HCT116 (cell line): ENCODE measurements around the gene GGT5. TPM values are rescaled to one million over a fixed set of nuclear protein-coding genes. Genes with fewer than 3 reads are reported as not detected.
"Not testable (repeated sequence)": the region's sequence is repeated elsewhere in the genome, so short reads cannot be mapped to it uniquely, and the experiment has no call there.

Experiments
- ATAC-seq: fragments of 200-7000 bp; cut with Tn5 transposase; 2 replicates; pipeline ENCODE4 v1.9.1; 2020; ENCODE audit warnings: mild to moderate bottlenecking, moderate library complexity
- BruUV-seq: library from RNA; stranded (reverse); fragments of 400-500 nt; replicated peaks from 2 replicates; lab custom pipeline; 2021; lab: Mats Ljungman, UMichigan
- CTCF ChIA-PET: fragments of 300-600 bp; sonication (Branson Sonifier 250); formaldehyde crosslinking; loops from one replicate; lab custom pipeline; 2021; ENCODE audit warnings: antibody characterized with exemption; lab: Charles Lee
- POLR2A ChIA-PET: fragments of 300-600, 350-600 bp; sonication (Branson Sonifier 250); formaldehyde crosslinking; loops from one replicate; lab custom pipeline; 2021; ENCODE audit warnings: antibody characterized with exemption; lab: Charles Lee
- RAD21 ChIA-PET, 2 experiments: fragments of 300-600 bp; sonication (Branson Sonifier 250); formaldehyde crosslinking; loops; one replicate each; lab custom pipeline; 2023; ENCODE audit warnings: low total read pairs in 2 of 2; ENCODE audit not compliant: uncharacterized antibody in 2 of 2, unreplicated experiment in 2 of 2, low non-redundant PET in 1 of 2; lab: Charles Lee
- DNase-seq: peaks from one replicate; pipeline ENCODE4 v3.0.0-alpha.2; 2010; ENCODE audit warnings: low read depth, low spot score
- H2AFZ ChIP-seq: fragments of 200-600 bp; shearing (Covaris generic), sonication (generic); 2 replicates; pipeline ENCODE4 v1.6.1; 2017; ENCODE audit warnings: low read depth, mixed run types, mixed read lengths, antibody characterized with exemption, low read length; ENCODE audit not compliant: poor library complexity, severe bottlenecking
- H3K27ac ChIP-seq: 2 replicates; pipeline ENCODE4 v1.5.1; 2012; ENCODE audit warnings: low read depth, low read length
- H3K27me3 ChIP-seq: fragments of 200-600 bp; sonication (generic); 2 replicates; pipeline ENCODE4 v1.6.1; 2016; ENCODE audit warnings: mixed run types, low read length, mixed read lengths; ENCODE audit not compliant: insufficient read depth
- H3K36me3 ChIP-seq, 2 experiments: fragments of 200-500 bp in 1 of 2; fragments of 200-600 bp in 1 of 2; sonication (Bioruptor generic) in 1 of 2; sonication (generic) in 1 of 2; 2 replicates each; pipeline versions ENCODE4 v1.5.1 to v1.6.1; 2014 to 2016; ENCODE audit warnings: low read length in 2 of 2, inconsistent platforms in 1 of 2, mixed read lengths in 1 of 2, mixed run types in 1 of 2; ENCODE audit not compliant: insufficient read depth in 2 of 2, control insufficient read depth in 1 of 2
- H3K4me1 ChIP-seq, 2 experiments: fragments of 200-600 bp in 1 of 2; sonication (generic) in 1 of 2; 2 replicates each; pipeline versions ENCODE4 v1.5.1 to v1.6.1; 2012 to 2017; ENCODE audit warnings: low read length in 2 of 2, inconsistent platforms in 1 of 2, mild to moderate bottlenecking in 1 of 2, mixed read lengths in 1 of 2, mixed run types in 1 of 2, moderate library complexity in 1 of 2; ENCODE audit not compliant: insufficient read depth in 2 of 2, control insufficient read depth in 1 of 2
- H3K4me2 ChIP-seq: fragments of 200-600 bp; sonication (generic); 2 replicates; pipeline ENCODE4 v1.6.1; 2017; ENCODE audit warnings: mixed run types, low read length, mixed read lengths
- H3K4me3 ChIP-seq, 2 experiments: fragments of 200-600 bp in 1 of 2; sonication (generic) in 1 of 2; replicated peaks in 1 of 2; 2 replicates each; pipeline ENCODE4 v1.5.1; 2011 to 2016; ENCODE audit warnings: low read length in 2 of 2, control low read depth in 1 of 2, low read depth in 1 of 2, mild to moderate bottlenecking in 1 of 2, mixed read lengths in 1 of 2, mixed run types in 1 of 2
- H3K79me2 ChIP-seq: fragments of 200-600 bp; sonication (generic); 2 replicates; pipeline ENCODE4 v1.6.1; 2017; ENCODE audit warnings: mild to moderate bottlenecking, mixed run types, low read length, moderate library complexity, mixed read lengths; ENCODE audit not compliant: insufficient read depth
- H3K9ac ChIP-seq: fragments of 200-600 bp; sonication (generic); 2 replicates; pipeline ENCODE4 v1.6.1; 2016; ENCODE audit warnings: low read length, mixed read lengths
- H3K9me2 ChIP-seq: fragments of 200-600 bp; sonication (generic), shearing (Covaris generic); 2 replicates; pipeline ENCODE4 v1.6.1; 2017; ENCODE audit warnings: mixed run types, mild to moderate bottlenecking, moderate library complexity; ENCODE audit not compliant: insufficient read depth
- H3K9me3 ChIP-seq, 2 experiments: fragments of 200-500 bp in 1 of 2; fragments of 200-600 bp in 1 of 2; sonication (Bioruptor generic) in 1 of 2; sonication (generic) in 1 of 2; 2 replicates each; pipeline ENCODE4 v1.6.1; 2014 to 2017; ENCODE audit warnings: low read length in 2 of 2, mixed read lengths in 2 of 2, inconsistent platforms in 1 of 2, low read depth in 1 of 2, mild to moderate bottlenecking in 1 of 2, mixed run types in 1 of 2, moderate library complexity in 1 of 2; ENCODE audit not compliant: control insufficient read depth in 1 of 2, insufficient read depth in 1 of 2
- H4K20me1 ChIP-seq: fragments of 200-600 bp; sonication (generic), shearing (Covaris generic); 2 replicates; pipeline ENCODE4 v1.6.1; 2017; ENCODE audit warnings: mixed run types, mild to moderate bottlenecking, moderate library complexity; ENCODE audit not compliant: insufficient read depth
- ATF3 ChIP-seq: IDR thresholded peaks from 2 replicates; pipeline ENCODE4 v1.6.1; 2012
- CBX3 ChIP-seq: IDR thresholded peaks from 2 replicates; pipeline ENCODE4 v1.6.1; 2012; ENCODE audit warnings: low read depth
- CEBPB ChIP-seq: IDR thresholded peaks from 2 replicates; pipeline ENCODE4 v1.6.1; 2012; ENCODE audit warnings: low read depth
- CTCF ChIP-seq, 3 experiments: fragments of 200-600 bp in 1 of 3; sonication (generic) in 1 of 3; IDR thresholded peaks in 2 of 3; conservative IDR thresholded peaks in 1 of 3; 2 replicates each; pipeline ENCODE4 v1.5.1; 2012 to 2017; ENCODE audit warnings: low read depth in 2 of 3, low read length in 2 of 3, antibody characterized with exemption in 1 of 3, borderline replicate concordance in 1 of 3, control low read depth in 1 of 3, mild to moderate bottlenecking in 1 of 3, mixed read lengths in 1 of 3, mixed run types in 1 of 3, moderate library complexity in 1 of 3; ENCODE audit not compliant: insufficient read depth in 1 of 3
- EGR1 ChIP-seq: IDR thresholded peaks from 2 replicates; pipeline ENCODE4 v1.6.1; 2012; ENCODE audit warnings: low read depth
- EZH2phosphoT487 ChIP-seq: fragments of 200-600 bp; IDR thresholded peaks from 2 replicates; pipeline ENCODE4 v1.6.1; 2018; ENCODE audit warnings: antibody characterized with exemption, borderline replicate concordance
- MAX ChIP-seq: IDR thresholded peaks from 2 replicates; pipeline ENCODE4 v1.6.1; 2012
- POLR2A ChIP-seq: IDR thresholded peaks from 2 replicates; pipeline ENCODE4 v1.7.0; 2011; ENCODE audit warnings: borderline replicate concordance; ENCODE audit not compliant: insufficient read depth, insufficient read length; ENCODE audit errors: extremely low read depth
- POLR2AphosphoS5 ChIP-seq: IDR thresholded peaks from 2 replicates; pipeline ENCODE4 v1.6.1; 2011; ENCODE audit warnings: mild to moderate bottlenecking, low read depth, low read length, moderate library complexity
- SIN3A ChIP-seq: IDR thresholded peaks from 2 replicates; pipeline ENCODE4 v1.6.1; 2012; ENCODE audit warnings: low read depth
- SP1 ChIP-seq: IDR thresholded peaks from 2 replicates; pipeline ENCODE4 v1.6.1; 2012; ENCODE audit warnings: low read depth
- SRF ChIP-seq: IDR thresholded peaks from 2 replicates; pipeline ENCODE4 v1.6.1; 2012; ENCODE audit warnings: low read depth
- TCF7L2 ChIP-seq: IDR thresholded peaks from 2 replicates; pipeline ENCODE4 v1.7.0; 2011; ENCODE audit warnings: borderline replicate concordance, inconsistent platforms; ENCODE audit not compliant: insufficient read depth, insufficient read length; ENCODE audit errors: extremely low read depth
- ZFX ChIP-seq: fragments of 450-650 bp; IDR thresholded peaks from 2 replicates; pipeline ENCODE4 v1.6.1; 2017
- ZNF274 ChIP-seq: fragments of 200-500 bp; sonication (Bioruptor generic); IDR thresholded peaks from 2 replicates; pipeline ENCODE4 v1.6.1; 2014; ENCODE audit warnings: mild to moderate bottlenecking, low read depth, low read length, inconsistent platforms
- intact Hi-C: fragments of 100-400 bp; cut with micrococcal nuclease; formaldehyde crosslinking; loops from 2 replicates; pipeline ENCODE4 v1.10.0; 2022
- total RNA-seq: library from RNA; stranded (reverse); gene quantifications from one replicate; pipeline ENCODE4 v1.2.1, GENCODE V29; 2021; ENCODE audit not compliant: unreplicated experiment

GGT5 gene
- total RNA-seq, 1 experiment from 2014 or later: 0.57 TPM

GRCh38 chr22:24238101-24238694 lies 6.7 kb downstream of the GGT5 start:
- H3K27ac ChIP-seq, CTCF ChIA-PET, POLR2A ChIA-PET, intact Hi-C loops, H2AFZ ChIP-seq, H3K36me3 ChIP-seq, H3K4me3 ChIP-seq, H3K27me3 ChIP-seq, BruUV-seq, H3K9ac ChIP-seq, DNase-seq, H4K20me1 ChIP-seq, H3K9me2 ChIP-seq, H3K9me3 ChIP-seq, H3K79me2 ChIP-seq: not testable (repeated sequence)
- Histone ChIP-seq H3K4me2 (peak overlapping the region; percentile 60), H3K4me1 (peaks cover 23 to 24% of the 10 kb centered on the region in 2 experiments)
- ATAC-seq: peak; percentile 68
- RAD21 ChIA-PET: interaction anchor here in 1 of 2 experiments (0.7 kb wide), 1 partner anchor 422 kb away, joined by 5 read pairs; no protein-coding TSS in a partner anchor

- H3K4me1 ChIP-seq: peaks cover 11 to 15% of the 10 kb centered on the region in 2 experiments; a peak in 3 of 4 replicates
- H3K9me3 ChIP-seq: no peaks in the 10 kb centered on the region
- TF ChIP-seq CBX3 (no peak), CTCF (IDR thresholded peaks at IDR 0.05 in 2 of 3, conservative IDR thresholded peaks at IDR 0.05 in 1 of 3; ENCODE audit: borderline replicate concordance in 1 of 3, insufficient read depth in 1 of 3, low read depth in 2 of 3, low read length in 2 of 3) (no peak), ATF3 (no peak), EZH2phosphoT487 (no peak), TCF7L2 (no peak), SIN3A (no peak), ZNF274 (no peak), SP1 (no peak), ZFX (no peak), POLR2A (no peak), SRF (no peak), EGR1 (no peak), MAX (no peak), CEBPB (no peak), POLR2AphosphoS5 (no peak)
- no peak overlapping the region for H3K4me2 ChIP-seq
- ATAC-seq (no peak), DNase-seq (no peak)
- no peak overlapping the region for H3K9ac ChIP-seq
- no peaks in the 10 kb centered on the region for H3K79me2 ChIP-seq
- no peak overlapping the region for H3K4me3 ChIP-seq
- no peaks in the 10 kb centered on the region for H3K27me3 ChIP-seq
- no peak overlapping the region for H3K27ac ChIP-seq
- ChIA-PET RAD21 (no interaction called here), POLR2A (no interaction called here), CTCF (no interaction called here)
- H2AFZ ChIP-seq: no peak overlapping the region
- no TSS peak for BruUV-seq
- H4K20me1 ChIP-seq: no peaks in the 10 kb centered on the region
- intact Hi-C loops: no loop called here
- H3K36me3 ChIP-seq: no peaks in the 10 kb centered on the region
- no peaks in the 10 kb centered on the region for H3K9me2 ChIP-seq
Observed at GRCh38 chr22:24236656-24237055, 8.2 kb downstream of the GGT5 start.
